ENCODE results near the gene FAM163A.
"Not testable (repeated sequence)": the region's sequence is repeated elsewhere in the genome, so short reads cannot be mapped to it uniquely, and the experiment has no call there.

Gene FAM163A

DNA sequence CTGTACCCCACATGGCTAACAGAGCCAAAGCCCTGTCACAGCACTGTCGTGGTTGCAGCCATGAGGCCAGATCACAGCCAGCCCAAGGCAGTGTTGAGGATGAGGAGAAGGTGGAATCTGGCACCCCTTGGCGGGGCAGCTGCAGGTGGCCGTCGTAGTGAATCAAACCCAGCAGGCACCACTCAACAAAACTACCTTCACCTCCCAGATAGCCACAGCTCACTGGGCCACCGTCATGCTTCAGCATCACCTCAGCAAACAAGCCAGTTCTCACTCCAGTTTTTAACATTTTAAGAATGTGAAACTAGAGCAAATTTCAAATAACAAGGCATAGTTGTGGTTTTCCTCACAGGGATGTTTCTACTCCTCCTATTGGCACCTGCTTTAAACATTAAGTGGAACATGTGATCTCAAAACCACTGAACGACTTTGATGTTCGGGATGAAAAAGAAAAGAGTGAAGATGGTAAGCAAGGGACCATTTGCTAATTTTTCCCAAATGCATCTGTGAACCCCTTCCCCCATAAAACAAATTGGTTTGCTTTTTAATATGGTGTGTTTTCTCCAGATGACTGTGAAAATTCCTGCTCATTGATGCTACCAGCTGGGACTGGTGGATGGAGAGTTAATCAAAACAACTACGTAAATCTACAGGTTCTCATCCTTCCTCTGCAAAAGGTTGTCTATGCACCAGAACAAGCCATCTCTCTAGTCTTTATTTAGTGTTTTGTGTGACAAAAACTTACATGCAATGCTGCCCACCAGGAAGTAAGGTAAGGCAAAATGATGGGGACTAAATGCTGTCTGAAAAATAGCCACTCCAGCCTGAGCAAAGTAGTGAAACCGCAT, 89.0 kb downstream of the FAM163A start:
- TF ChIP-seq, protein P1, sequence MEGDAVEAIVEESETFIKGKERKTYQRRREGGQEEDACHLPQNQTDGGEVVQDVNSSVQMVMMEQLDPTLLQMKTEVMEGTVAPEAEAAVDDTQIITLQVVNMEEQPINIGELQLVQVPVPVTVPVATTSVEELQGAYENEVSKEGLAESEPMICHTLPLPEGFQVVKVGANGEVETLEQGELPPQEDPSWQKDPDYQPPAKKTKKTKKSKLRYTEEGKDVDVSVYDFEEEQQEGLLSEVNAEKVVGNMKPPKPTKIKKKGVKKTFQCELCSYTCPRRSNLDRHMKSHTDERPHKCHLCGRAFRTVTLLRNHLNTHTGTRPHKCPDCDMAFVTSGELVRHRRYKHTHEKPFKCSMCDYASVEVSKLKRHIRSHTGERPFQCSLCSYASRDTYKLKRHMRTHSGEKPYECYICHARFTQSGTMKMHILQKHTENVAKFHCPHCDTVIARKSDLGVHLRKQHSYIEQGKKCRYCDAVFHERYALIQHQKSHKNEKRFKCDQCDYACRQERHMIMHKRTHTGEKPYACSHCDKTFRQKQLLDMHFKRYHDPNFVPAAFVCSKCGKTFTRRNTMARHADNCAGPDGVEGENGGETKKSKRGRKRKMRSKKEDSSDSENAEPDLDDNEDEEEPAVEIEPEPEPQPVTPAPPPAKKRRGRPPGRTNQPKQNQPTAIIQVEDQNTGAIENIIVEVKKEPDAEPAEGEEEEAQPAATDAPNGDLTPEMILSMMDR (IDR thresholded peaks at IDR 0.05; ENCODE audit: borderline replicate concordance, control extremely low read depth, extremely low read depth, insufficient read depth, missing control alignments): no peak
- in situ Hi-C loops (cut with MboI; ENCODE audit: low sequenced_read_pairs, unreplicated experiment): no loop called here
- DNase-seq (ENCODE audit: low spot score): no peak

- in situ Hi-C loops (cut with MboI; ENCODE audit: low sequenced_read_pairs, unreplicated experiment); DNase-seq (ENCODE audit: low spot score): not testable (repeated sequence)
These were observed 93.8 kb downstream of the FAM163A start for GRCh38 chr1:179836686-179837445.

GRCh38 chr1:179840107-179840506, 97.0 kb downstream of the FAM163A start:
- in situ Hi-C loops (cut with MboI; ENCODE audit: low sequenced_read_pairs, unreplicated experiment): no loop called here
- DNase-seq (ENCODE audit: low spot score): no peak
- TF ChIP-seq, protein P1 (IDR thresholded peaks at IDR 0.05; ENCODE audit: borderline replicate concordance, control extremely low read depth, extremely low read depth, insufficient read depth, missing control alignments): no peak

DNA sequence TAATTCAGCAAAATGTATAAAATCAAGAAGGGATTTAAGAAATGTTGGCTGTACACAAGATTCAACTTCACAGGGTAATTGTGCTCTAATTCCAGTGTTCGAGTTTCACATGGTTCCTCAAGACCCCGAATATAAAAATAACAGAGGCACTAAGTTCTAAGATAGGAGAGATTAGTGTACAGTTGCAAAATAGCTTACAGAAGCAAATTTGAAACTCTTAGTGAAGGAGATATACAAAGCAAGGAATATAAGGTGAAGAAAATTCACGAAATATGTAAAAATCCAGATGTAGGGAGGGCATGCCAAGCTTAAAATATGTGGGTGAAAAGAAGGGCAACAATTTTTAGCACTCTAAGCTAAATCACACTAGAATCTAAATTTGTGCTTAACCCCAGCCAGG, 105.1 kb downstream of the FAM163A start:
- DNase-seq (ENCODE audit: low spot score): no peak
- in situ Hi-C loops (cut with MboI; ENCODE audit: low sequenced_read_pairs, unreplicated experiment): no loop called here
- TF ChIP-seq, protein P1 (IDR thresholded peaks at IDR 0.05; ENCODE audit: borderline replicate concordance, control extremely low read depth, extremely low read depth, insufficient read depth, missing control alignments): no peak

GRCh38 chr1:179853102-179853501, 110.0 kb downstream of the FAM163A start:
- in situ Hi-C loops (cut with MboI; ENCODE audit: low sequenced_read_pairs, unreplicated experiment): no loop called here
- no peak for DNase-seq (ENCODE audit: low spot score)
- TF ChIP-seq, protein P1 (IDR thresholded peaks at IDR 0.05; ENCODE audit: borderline replicate concordance, control extremely low read depth, extremely low read depth, insufficient read depth, missing control alignments): no peak

DNA sequence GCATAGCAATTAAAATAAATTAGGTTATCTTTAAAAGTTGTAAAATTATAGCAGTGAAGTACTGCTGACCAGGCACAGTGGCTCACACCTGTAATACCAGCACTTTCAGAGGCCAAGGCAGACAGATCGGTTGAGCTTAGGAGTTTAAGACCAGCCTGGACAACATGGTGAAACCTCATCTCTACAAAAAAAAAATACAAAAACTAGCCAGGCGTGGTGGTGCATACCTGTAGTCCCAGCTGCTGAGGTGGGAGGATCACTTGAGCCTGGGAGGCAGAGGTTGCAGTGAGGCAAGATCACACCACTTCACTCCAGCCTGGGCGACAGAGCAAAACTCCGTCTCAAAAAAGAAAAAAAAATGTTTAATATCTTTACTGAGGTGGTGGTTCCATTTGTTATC, 112.7 kb downstream of the FAM163A start:
- DNase-seq (ENCODE audit: low spot score); in situ Hi-C loops (cut with MboI; ENCODE audit: low sequenced_read_pairs, unreplicated experiment): not testable (repeated sequence)

DNA sequence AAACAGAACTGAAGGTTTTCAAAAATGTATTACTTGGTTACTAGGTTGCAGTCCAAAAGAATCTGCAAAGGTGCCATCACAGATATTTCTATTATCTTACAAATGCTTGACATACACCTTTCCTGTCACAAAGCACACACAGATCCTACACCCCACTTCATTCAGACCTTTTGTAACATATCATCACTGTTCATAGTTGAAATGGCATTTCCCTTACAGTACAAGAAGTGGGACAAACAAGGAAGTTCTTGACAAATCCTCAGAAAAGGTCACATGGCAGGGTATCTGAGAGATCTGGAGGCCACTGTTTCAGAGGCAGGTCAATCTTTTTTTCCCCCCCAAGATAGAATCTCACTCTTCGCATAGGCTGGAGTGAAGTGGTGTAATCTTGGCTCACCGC, 113.2 kb downstream of the FAM163A start:
- in situ Hi-C loops (cut with MboI; ENCODE audit: low sequenced_read_pairs, unreplicated experiment): no loop called here
- TF ChIP-seq, protein P1 (IDR thresholded peaks at IDR 0.05; ENCODE audit: borderline replicate concordance, control extremely low read depth, extremely low read depth, insufficient read depth, missing control alignments): no peak
- no peak for DNase-seq (ENCODE audit: low spot score)

All from GM13976 (cell line).